Activated CD4-positive, alpha-beta T cell treated with anti-CD3 and anti-CD28 coated beads, Interleukin-2, Interleukin-4, amounts not matched to agents 100 ng/mL and 50 ng/mL, durations not matched to agents 16 hours and 8 hours (primary cell): ENCODE data around the gene WNT5B.

Experiments used
- DNase-seq: peaks from one replicate; pipeline ENCODE4 v3.0.0-alpha.2; 2020; ENCODE audit warnings: low spot score

WNT5B gene

DNA sequence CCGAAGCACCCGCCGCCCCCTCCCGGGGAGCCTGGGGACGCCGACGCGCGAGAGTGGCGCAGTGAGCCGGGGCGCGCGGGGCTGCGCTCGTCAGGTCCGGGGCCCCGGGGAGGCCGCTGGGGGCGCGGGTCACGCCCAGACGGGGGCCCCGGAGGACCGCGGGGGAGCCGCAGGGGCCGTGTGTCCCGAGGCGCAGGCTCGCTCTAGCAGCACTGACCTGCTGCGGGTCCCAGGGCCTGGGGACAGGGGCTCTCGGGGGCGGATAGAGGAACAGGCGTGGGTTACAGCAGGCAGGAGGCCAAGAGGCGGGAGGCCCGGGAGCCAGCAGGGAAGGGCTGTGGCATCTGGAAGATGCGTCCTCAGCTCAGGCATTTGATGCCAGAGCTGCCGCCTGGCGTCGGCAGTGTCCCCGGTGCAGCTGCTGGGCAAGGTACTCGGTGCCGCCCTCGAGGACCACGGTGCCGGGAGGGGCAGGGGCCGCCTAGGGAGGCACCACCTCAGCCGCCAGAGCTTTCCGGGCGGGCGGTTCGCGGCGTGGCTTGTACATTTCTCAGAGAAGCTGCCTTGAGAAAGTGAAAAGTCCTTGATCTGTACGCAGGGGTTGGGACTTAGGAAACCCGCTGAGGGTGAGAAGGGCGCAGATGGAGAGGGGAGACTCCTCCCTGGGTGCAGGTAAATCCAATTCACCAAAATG lies 1.2 kb downstream of the WNT5B start:
- no peak for DNase-seq

DNA sequence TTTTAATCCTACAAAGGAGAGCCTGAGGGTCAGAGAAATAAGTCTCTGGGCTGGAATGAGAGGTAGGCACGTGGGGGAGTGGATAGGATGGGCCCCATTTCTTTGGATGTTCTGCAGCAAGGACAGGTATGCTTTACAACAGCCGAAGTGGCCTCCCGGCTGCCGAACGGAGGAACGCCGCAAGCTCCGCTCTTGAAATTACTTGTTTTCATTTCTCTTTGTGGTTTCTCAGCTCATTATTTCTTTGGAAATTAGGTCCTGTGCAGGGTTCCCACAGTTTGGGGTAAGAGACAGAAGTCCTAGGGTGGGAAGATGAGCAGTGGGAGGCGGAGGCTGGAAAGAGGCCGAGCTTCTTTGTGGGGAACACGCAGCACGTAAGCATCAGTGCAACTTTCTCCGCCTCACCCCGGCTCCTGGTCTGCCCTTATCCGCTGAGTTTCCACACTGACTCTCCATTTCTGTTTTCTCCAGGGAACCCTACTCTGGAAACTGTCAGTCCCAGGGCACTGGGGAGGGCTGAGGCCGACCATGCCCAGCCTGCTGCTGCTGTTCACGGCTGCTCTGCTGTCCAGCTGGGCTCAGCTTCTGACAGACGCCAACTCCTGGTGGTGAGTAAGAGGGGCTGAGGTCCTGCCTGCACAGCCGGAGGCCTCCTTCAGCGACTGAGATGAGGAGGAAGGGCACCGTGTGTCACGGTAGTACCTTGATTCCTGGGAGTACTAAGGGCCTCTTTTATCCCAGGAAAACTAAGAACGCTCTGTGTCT lies 2.0 kb downstream of the WNT5B start:
- DNase-seq = no peak

DNA sequence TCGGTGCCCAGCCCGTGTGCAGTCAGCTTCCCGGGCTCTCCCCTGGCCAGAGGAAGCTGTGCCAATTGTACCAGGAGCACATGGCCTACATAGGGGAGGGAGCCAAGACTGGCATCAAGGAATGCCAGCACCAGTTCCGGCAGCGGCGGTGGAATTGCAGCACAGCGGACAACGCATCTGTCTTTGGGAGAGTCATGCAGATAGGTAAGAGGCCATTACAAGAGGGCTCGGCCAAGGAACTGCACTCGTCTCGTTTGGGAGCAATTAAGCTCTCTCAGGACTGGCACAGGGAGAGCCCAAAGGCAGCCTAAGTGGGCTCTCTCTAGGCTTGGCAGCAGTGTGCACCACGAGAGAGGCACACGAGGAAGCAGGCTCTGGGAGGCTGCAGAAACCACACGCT lies 3.7 kb downstream of the WNT5B start:
- DNase-seq = no peak

DNA sequence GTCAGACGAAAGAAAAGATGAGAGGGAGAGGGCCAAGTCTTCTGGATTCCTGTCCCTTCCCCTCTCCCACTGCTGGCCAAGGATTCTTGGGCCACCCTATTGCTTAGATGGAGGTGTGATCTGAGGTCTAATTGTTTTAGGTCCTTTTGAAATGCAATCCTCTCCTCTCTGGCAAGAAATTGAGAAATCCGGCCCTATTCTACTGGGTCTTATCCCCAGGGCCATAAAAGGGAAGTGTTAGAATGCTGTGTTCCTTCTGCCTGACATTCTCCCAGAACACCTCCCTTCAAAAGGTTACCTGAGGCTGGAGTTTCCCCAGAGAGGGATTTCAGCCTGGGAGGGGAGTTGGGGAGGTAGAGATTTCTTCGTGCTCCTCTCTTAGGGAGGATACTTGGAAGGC lies 4.4 kb downstream of the WNT5B start:
- DNase-seq = no peak

DNA sequence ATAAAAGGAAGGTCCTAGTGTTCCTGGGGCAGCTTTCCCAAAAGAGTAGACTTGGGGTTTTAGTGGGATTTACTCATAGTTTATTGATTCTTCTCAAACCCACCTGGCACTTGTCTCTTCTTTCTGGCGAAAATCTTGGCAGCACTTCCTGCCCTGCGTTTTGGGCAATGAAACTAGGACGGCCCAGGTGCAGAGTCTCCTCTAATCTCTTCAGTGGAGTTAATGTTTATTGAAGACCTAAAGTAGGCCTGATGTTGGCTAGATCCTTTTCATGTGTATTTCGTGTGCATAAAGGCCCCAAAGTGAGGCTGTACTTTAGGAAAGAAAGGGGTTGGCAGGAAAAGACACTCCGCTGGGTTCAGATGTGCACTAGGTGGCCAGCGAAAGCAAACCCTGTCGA lies 5.1 kb downstream of the WNT5B start:
- DNase-seq = no peak

DNA sequence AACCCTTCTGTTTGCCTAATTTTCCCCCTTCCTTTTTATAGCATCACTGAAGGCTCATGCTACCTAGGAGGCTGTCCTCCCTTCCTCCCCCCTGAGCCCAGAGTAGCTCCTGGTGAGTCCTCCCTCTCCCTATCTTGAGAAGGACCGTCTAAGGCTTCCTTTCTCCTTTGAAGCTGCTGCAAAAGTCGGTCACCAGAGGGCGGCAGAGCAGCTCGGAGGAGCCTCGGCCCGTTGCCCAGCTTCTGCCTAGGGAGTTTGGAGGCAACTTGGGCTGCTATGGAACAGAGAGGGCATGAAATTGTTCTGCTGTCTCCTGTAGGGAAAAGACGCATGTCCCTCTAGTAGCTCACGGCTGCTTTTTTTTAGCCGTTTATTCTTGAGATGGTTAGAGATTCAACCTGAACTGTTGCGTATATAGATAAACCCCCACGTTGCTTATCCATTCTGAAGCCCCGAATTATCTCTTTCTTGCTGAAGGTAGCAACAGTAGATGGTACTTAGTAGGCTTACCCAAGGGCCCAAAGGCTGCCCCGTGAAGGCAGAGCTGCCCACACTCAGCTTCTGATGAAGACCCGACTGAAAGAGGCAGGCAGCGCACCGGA lies 5.7 kb downstream of the WNT5B start:
- peak; percentile 58 for DNase-seq

DNA sequence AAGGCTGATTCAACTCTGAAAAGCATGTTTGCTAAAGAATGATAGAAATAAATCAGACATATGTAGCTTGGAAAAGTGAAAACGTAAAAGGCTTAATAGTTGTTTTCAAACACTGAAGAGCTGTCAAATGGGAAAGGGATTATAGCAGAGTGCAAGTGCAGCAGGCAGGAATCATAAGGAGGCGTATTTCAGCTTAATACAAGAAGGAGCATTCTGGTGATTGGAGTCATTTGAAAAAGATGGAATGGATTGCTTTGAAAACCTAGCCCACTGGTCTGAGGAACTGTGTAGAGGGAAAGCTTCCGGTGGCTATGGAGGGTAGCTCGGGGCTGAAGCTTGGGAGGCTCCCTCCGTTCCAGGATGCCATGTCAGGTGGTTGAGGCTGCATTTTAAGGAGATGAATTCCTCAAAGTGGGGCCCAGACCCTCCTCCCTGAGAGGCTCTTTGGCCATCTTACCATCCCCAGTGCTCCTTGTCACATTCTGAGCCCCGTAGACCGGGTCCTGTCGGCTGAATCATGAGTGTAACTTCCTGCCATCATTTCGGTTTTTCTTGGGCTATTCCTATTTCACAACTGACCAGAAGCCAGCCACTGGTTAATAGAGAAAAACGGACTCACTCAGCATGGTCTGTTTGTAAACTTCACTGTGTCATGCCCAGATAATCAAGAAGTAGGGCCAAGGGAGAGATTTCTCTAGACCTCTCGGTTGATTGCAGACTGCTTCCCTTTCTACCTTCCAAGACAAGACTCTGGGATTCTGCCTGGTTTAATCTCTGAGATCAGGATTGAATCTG lies 6.5 kb downstream of the WNT5B start:
- no peak for DNase-seq

DNA sequence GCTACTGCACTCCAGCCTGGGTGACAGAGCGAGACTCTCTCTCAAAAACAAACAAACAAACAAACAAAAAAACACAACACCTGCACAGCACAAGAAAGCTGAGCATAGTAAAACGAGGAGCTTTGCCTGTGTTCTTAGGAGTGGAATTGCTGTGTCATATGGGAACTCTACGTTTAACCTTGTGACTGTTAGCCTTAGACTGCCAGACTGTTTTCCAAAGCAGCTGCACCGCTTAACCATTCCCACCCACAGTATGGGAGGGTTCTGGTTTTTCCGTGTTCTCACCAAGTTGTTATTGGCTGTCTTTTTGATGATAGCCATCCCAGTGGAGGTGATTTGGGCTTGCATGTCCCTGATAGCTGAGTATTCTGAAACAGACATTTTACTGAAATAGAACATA lies 9.2 kb downstream of the WNT5B start:
- no peak for DNase-seq

DNA sequence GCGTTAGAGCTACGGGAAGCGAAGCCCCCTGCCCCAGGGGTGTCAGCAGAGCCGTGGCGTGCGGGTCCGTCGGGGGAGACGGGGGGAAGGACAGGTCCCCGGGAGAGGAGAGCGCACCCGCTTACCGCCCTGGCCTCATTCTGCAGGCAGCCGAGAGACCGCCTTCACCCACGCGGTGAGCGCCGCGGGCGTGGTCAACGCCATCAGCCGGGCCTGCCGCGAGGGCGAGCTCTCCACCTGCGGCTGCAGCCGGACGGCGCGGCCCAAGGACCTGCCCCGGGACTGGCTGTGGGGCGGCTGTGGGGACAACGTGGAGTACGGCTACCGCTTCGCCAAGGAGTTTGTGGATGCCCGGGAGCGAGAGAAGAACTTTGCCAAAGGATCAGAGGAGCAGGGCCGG lies 10.5 kb downstream of the WNT5B start:
- DNase-seq = no peak

DNA sequence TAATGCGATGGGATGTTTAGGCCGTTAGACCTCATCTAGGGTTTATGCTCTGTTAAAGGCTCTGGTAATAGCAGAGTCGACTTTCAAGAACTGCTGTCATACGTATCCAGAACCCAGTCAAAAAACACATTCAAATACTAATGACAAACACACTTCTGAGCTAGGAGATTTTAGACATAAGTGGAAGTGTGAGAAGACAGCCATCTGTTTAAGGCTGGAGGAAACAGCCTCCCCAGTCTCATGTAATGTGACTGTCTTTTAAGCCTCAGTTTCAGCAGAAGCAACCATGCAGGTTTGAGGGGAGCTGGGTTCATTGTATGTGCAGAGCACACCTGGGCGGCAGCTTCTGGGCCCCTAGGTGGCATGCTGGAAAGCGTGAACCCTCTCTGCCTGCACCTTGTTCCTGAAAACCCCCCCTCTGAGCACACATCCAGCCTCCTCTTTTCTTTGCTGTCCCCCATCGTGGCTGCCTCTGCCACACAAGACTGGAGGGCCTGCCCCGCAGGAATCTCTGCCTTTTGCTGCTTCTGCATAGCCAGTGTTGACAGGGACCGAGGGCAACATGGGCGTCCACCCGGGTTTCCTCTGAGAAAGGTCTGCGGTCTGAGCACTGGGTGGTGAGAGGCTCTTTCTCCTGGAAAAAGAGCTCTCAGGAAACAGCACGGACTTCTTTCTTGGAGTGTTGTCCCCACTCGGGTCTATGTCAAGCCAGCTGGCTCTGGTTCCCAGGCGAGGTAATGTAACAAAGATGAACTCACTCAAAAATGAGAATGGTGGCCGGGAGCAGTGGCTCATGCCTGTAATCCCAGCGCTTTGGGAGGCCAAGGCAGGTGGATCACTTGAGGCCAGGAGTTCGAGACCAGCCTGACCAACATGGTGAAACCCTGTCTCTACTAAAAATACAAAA lies 11.6 kb downstream of the WNT5B start:
- no peak for DNase-seq

DNA sequence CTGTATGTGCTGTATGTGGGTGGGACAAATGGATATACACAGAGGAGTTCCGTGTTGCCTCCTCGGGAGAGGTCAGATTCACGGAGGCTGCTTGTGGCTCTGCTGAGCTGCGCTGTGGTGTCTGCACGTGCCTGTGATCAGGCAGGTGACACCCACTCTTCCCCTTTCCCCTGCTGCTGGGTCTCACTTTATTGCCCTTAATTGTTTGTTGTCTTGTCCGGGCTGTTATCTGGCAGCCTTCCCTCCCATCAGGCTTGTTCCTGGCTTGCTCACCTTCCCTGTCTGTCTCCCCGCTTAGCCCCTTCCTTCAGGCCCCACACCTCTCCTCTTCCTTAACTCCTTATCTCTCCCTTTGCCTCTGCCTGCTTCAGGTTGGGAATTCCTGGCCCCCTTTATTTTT lies 13.5 kb downstream of the WNT5B start:
- no peak for DNase-seq

DNA sequence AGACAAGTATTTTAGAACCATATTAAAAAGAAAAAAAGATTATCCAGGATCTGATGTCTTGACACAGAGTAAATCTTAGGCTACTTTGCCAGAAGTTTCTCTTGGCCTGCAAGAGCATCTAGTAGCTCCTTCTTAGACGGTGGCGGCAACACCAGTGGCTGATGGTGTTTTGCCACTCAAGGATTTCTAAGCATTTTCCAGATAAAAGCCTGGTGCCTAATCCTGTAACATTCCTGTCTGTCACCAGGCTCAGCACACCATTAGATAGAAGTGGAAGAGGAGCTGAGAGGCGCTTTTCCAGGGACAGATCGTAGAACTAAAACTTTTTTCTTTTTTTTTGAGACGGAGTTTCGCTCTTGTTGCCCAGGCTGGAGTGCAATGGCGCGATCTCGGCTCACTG lies 14.0 kb downstream of the WNT5B start:
- no peak for DNase-seq

DNA sequence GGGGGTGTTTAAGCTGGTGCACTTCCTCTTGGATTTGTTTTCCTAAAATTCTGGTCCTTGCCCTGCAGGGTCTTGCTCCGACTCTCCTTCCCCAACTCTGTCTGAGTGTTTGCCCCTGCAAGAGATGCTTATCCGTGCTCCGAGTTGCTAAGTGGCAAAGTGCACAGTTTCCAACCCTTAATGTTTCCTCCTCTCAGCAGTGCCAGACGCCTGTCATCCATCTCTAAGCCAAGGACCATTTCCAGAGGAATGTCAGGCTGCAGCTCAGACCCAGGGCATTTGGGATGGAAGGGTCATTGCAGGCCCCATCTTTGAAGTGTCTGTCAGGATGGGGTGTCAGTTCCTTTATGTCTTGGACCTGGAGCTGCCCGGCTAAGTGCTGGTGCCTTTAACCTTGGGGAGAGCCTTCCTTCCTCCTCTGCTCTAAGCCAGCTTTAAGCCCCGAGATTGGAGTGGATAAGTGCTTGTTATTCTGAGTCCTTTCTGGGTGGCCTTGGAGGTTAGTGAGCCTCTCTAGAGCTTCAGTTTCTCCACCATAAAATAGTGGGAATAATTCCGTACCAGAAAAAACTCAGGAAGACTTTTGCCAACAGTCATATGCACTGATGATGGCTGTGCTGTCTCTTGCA lies 15.0 kb downstream of the WNT5B start:
- DNase-seq = no peak

DNA sequence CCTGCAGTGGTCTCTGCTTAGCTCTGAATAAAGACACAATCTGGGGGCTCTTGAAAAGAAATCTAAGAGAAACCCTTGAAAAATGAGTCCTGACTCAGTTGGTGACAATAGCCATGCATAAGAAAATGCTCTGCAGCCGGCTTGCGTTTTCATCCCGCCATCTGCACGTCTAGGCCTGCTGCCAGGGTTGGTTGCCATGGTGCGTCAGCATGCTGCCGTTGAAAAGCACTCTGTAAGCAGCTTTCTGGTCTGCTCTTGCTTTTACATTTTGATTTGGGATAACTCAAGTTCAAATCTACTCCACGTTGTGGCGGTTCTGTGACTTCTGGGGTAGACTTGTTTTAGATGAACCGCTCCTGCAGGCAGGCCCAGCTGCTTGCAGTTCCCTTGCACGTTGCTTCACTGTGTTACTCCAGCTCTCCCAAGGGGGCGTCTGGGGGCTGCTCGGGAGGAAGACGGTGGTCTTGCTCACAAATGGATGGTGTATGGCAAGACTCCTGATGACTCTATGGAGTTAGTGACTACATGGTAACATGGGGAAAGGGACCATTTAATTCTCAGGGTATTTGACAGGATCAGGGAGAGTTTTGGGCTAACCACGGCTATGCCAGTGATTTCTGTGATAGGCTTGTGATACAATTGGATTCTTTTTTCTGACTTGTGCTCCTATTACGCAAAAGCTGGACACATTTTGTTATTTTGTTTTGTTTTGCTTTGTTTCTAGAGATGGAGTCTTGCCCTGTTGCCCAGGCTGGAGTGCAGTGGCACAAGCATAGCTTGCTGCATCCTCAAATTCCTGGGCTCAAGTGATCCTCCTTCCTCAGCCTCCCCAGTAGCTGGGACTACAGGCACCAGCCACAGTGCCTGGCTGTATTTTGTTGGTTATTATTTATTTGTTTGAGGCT lies 15.8 kb downstream of the WNT5B start:
- DNase-seq = no peak

DNA sequence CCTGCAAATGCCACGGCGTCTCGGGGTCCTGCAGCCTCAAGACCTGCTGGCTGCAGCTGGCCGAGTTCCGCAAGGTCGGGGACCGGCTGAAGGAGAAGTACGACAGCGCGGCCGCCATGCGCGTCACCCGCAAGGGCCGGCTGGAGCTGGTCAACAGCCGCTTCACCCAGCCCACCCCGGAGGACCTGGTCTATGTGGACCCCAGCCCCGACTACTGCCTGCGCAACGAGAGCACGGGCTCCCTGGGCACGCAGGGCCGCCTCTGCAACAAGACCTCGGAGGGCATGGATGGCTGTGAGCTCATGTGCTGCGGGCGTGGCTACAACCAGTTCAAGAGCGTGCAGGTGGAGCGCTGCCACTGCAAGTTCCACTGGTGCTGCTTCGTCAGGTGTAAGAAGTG lies 16.8 kb downstream of the WNT5B start:
- no peak for DNase-seq

DNA sequence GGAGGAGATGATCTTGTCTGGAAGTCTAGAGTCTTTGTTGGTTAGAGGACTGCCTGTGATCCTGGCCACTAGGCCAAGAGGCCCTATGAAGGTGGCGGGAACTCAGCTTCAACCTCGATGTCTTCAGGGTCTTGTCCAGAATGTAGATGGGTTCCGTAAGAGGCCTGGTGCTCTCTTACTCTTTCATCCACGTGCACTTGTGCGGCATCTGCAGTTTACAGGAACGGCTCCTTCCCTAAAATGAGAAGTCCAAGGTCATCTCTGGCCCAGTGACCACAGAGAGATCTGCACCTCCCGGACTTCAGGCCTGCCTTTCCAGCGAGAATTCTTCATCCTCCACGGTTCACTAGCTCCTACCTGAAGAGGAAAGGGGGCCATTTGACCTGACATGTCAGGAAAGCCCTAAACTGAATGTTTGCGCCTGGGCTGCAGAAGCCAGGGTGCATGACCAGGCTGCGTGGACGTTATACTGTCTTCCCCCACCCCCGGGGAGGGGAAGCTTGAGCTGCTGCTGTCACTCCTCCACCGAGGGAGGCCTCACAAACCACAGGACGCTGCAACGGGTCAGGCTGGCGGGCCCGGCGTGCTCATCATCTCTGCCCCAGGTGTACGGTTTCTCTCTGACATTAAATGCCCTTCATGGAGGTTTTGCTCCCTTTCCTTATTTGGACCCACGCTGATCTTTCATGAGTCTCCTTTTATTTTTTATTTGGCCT lies 17.7 kb downstream of the WNT5B start:
- no peak for DNase-seq

DNA sequence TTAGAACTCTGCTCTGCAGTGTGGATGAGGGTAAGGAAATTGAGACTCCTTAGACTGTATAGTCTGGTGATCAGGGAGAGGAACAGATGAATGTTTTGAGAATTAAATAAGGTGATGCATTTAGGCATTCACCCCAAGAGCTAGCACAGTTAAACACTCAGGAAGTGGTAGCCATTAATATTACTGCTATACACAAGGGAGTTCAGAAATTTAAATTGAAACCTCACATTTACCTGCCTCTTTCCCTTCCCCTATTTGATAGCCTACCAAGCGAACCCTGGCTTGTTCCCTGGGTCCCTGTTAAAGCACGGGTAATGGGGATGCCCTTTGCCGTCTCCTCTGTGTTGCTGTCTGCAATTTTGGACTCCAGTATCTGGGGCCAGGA lies 18.2 kb downstream of the WNT5B start:
- no peak for DNase-seq

DNA sequence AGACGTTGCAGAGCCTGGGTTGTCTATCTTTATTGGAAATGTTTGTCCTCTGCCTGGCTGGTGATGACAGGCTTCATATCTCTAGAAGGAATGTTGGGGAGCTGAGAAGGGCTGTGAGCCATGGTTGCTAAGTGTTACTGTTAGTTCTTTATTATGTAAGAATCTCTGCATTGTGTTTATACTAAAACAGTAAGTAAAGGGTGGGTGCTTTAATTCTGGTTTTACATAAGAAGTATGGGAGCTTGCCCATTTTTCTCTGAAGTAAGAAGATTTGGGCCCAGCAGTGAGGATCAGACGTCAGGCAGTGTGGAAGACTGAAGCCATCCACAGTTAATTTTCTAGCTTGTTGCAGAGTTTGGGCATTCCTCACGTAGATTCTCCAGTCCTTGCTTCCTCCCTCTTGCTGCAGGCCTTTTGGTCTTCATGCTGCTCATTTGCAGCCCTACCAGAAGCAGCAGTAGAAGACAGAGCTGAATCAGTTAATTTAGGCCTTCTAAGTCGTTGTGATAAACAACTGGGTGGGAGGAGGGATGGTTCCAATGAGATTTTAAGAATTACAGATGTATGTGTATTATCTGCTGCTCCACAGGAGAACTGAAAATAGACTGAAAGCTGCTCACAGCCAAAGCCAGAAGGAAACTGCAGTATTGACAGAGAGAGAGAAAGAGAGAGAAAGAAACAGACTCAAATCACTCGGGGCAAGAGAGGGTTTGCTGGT lies 21.4 kb downstream of the WNT5B start:
- no peak for DNase-seq

DNA sequence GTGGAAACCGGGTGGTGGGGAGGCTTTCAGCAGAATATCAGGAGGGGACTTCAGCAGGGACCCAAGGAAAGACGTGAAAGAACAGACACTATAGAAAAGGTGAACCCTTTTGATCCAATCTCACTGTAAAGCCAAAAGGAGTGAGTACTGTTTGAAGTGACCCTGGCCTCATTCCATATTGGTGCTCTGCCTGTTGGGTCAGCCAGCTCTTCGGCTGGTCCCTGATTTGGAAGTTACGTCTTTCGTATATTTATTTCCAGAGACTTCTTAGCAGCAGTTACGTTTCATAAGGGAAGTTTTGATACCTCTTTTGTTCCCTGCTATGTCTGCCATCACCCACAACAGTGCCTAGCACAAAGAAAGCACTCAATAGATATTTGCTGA lies 21.9 kb downstream of the WNT5B start:
- DNase-seq = no peak
